ENCODE results near the gene CPZ. TPM values are rescaled to one million over a fixed set of nuclear protein-coding genes. Genes with fewer than 3 reads are reported as not detected.

CPZ gene
- total RNA-seq, 1 experiment from 2014 or later, result 37.3 TPM

DNA sequence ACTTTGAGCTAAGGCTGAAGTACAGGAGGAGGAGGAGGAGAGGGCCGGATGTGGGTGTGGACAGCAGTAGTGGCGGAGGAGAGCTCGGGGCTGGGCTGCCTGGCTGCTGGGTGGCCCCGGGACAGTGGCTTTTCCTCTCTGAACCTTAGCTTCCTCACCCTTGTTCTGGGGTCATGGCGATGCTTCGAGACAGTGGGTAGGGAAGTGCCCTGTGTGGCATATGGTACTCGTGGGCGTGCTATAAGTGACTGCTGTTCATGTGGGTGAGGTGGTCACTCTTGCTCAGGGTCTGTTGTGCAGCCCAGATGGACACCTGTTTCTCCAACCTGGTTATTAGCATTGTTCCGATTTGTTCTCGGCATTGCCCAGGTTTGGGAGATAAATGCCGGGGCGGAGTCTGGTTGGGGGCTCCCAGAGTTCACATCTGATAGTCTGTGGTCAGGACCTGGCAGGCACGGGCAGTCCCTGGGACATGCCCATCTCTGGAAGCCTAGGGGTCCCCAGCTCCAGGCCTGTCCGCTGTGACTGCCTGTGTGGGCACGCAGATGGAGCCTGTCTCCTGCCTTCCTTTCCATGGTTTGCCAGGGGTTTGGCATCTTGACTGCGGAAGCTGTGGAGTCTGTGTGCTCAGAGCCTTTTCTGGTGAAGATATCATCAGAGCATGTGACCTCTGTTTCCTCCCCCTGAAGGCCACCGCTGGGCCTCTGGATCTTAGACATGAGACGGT lies 4.9 kb upstream of the CPZ start:
- H3K9me3 Mint-ChIP-seq, result no peaks in the 10 kb centered on the region
- no CpG with 5 or more reads among the region's 18 CpGs for WGBS (ENCODE audit: extremely low coverage, insufficient read length, low lambda C conversion rate)
- H3K27me3 ChIP-seq (ENCODE audit: insufficient read depth, low read length), result no peaks in the 10 kb centered on the region

More for the DNA sequence above, 4.9 kb upstream of the CPZ start:
- Histone ChIP-seq H3K56ac (ENCODE audit: insufficient read length, low read depth, low read length) (no peak overlapping the region), H4K91ac (ENCODE audit: insufficient read length, low read depth, low read length) (no peak overlapping the region), H4K20me1 (ENCODE audit: control insufficient read depth, insufficient read depth, insufficient read length) (no peaks in the 10 kb centered on the region), H3T11ph (ENCODE audit: low read length) (no peak overlapping the region), H2BK15ac (ENCODE audit: low read depth, low read length) (no peak overlapping the region), H3K23me2 (ENCODE audit: insufficient read length, low read depth, low read length, poor library complexity, severe bottlenecking) (no peaks in the 10 kb centered on the region), H3K14ac (ENCODE audit: insufficient read depth, low read length) (no peak overlapping the region; the same call in 1 of the 2 replicates), H3K79me1 (ENCODE audit: insufficient read depth, low read depth, low read length, poor library complexity, severe bottlenecking) (no peaks in the 10 kb centered on the region), H3K18ac (ENCODE audit: insufficient read length, low read depth, low read length) (no peak overlapping the region), H3K9me3 (ENCODE audit: control insufficient read depth, low read depth, low read length) (no peaks in the 10 kb centered on the region), H2AFZ (ENCODE audit: low read length) (no peak overlapping the region), H3K9ac (ENCODE audit: extremely low read depth, insufficient read length, low read length) (no peak overlapping the region), H2BK120ac (ENCODE audit: low read depth, low read length, poor library complexity, severe bottlenecking) (no peak overlapping the region), H3K4me2 (ENCODE audit: insufficient read depth, insufficient read length, low read length) (no peak overlapping the region), H4K5ac (ENCODE audit: insufficient read length, low read depth, low read length) (no peak overlapping the region), H3K79me2 (ENCODE audit: insufficient read depth, low read length) (no peaks in the 10 kb centered on the region), H2AK5ac (ENCODE audit: insufficient read length, low read length) (no peak overlapping the region), H2BK5ac (ENCODE audit: insufficient read length, low read length) (no peak overlapping the region), H2BK20ac (ENCODE audit: low read depth, low read length, poor library complexity, severe bottlenecking) (no peak overlapping the region), H3K4ac (ENCODE audit: low read depth, low read length) (no peak overlapping the region), H3K27ac (ENCODE audit: insufficient read length, low read depth, low read length) (no peak overlapping the region), H3K4me1 (ENCODE audit: insufficient read depth, low read length) (no peaks in the 10 kb centered on the region; the same call in 1 of the 2 replicates), H4K8ac (replicated peaks; ENCODE audit: insufficient read length, low read depth, low read length) (no peak overlapping the region), H2BK12ac (ENCODE audit: insufficient read length, low read depth, low read length) (no peak overlapping the region), H3K23ac (ENCODE audit: insufficient read length, low read depth, low read length) (no peak overlapping the region)
- no peak overlapping the region for H3K4me3 Mint-ChIP-seq
- H3K27me3 Mint-ChIP-seq (ENCODE audit: low read depth), result peaks cover 15% of the 10 kb centered on the region
- H3K27ac Mint-ChIP-seq, result no peak overlapping the region
- TF ChIP-seq CTCF (conservative IDR thresholded peaks at IDR 0.05), result no peak
- no peak for DNase-seq
- no peaks in the 10 kb centered on the region for H3K36me3 Mint-ChIP-seq (ENCODE audit: insufficient read depth in 1 of 3, low read depth in 3 of 3)
- H3K4me1 Mint-ChIP-seq, result peaks cover 45 to 51% of the 10 kb centered on the region in 2 experiments
